Endodermal cell (in vitro differentiated cells): ENCODE data around the gene CD300LF. TPM values are rescaled to one million over a fixed set of nuclear protein-coding genes. Genes with fewer than 3 reads are reported as not detected.

ENCODE experiments used
- DNase-seq: peaks from one replicate; pipeline ENCODE4 v3.0.0-alpha.2; 2017
- H3K27ac ChIP-seq: 2 replicates; pipeline ENCODE4 v1.5.1; 2013; ENCODE audit warnings: mild to moderate bottlenecking, low read depth, low read length, moderate library complexity
- H3K27me3 ChIP-seq: 2 replicates; pipeline ENCODE4 v1.6.1; 2013; ENCODE audit warnings: mild to moderate bottlenecking, low read length, moderate library complexity; ENCODE audit not compliant: insufficient read depth, control insufficient read depth, poor library complexity, severe bottlenecking
- H3K36me3 ChIP-seq: 2 replicates; pipeline ENCODE4 v1.7.0; 2013; ENCODE audit warnings: mild to moderate bottlenecking, low read length, moderate library complexity; ENCODE audit not compliant: control insufficient read depth, insufficient read depth
- H3K4me1 ChIP-seq: one replicate; pipeline ENCODE4 v1.7.0; 2013; ENCODE audit warnings: low read length; ENCODE audit not compliant: control insufficient read depth, insufficient read depth
- H3K4me3 ChIP-seq: 2 replicates; pipeline ENCODE4 v1.5.1; 2013; ENCODE audit warnings: mild to moderate bottlenecking, low read length, moderate library complexity
- H3K9ac ChIP-seq: 2 replicates; pipeline ENCODE4 v1.6.1; 2013; ENCODE audit warnings: mild to moderate bottlenecking, low read length, moderate library complexity; ENCODE audit not compliant: poor library complexity, severe bottlenecking; ENCODE audit errors: extremely low read depth
- H3K9me3 ChIP-seq: 2 replicates; pipeline ENCODE4 v1.6.1; 2013; ENCODE audit warnings: mild to moderate bottlenecking, low read length, moderate library complexity; ENCODE audit not compliant: control insufficient read depth
- H3K27ac Mint-ChIP-seq: 2 replicates; pipeline ENCODE4 v1.8.0; 2020; ENCODE audit warnings: mixed read lengths
- H3K27me3 Mint-ChIP-seq: 2 replicates; pipeline ENCODE4 v1.8.0; 2021; ENCODE audit warnings: mild to moderate bottlenecking, mixed read lengths; ENCODE audit not compliant: insufficient read depth
- H3K36me3 Mint-ChIP-seq: 2 replicates; pipeline ENCODE4 v1.8.0; 2020; ENCODE audit warnings: low read depth, mixed read lengths
- H3K4me1 Mint-ChIP-seq: 2 replicates; pipeline ENCODE4 v1.8.0; 2020; ENCODE audit warnings: mixed read lengths
- H3K4me3 Mint-ChIP-seq: 2 replicates; pipeline ENCODE4 v1.8.0; 2020; ENCODE audit warnings: mild to moderate bottlenecking, moderate library complexity, mixed read lengths
- H3K9me3 Mint-ChIP-seq: 2 replicates; pipeline ENCODE4 v1.8.0; 2020; ENCODE audit warnings: mild to moderate bottlenecking, mixed read lengths
- WGBS, 2 experiments: methylation state at CpG; one replicate each; pipeline versions ENCODE4 v1.1.5 to v1.1.7; 2013; ENCODE audit warnings: missing lambda C conversion rate in 2 of 2, mixed read lengths in 1 of 2; ENCODE audit not compliant: insufficient coverage in 1 of 2, insufficient read length in 1 of 2; 5-methylcytosine and 5-hydroxymethylcytosine counted together
- total RNA-seq, 2 donors: library from RNA; stranded (reverse); fragmentation: NEBNext Ultra II Directional in 1 of 2; extraction: Animal tissue kit (Norgen Biotek cat#: 25700) in 1 of 2; gene quantifications; 2 replicates in 1 of 2; 3 replicates in 1 of 2; pipeline ENCODE4 v1.2.1, GENCODE V29; 2021
- TF ChIP-seq, protein P1 (sequence below): fragments of 200-600 bp; sonication (generic); conservative IDR thresholded peaks from 2 replicates; pipeline ENCODE4 v1.5.0; 2021; ENCODE audit warnings: antibody characterized with exemption, mild to moderate bottlenecking

Gene CD300LF
- total RNA-seq, 2 donors from 2014 or later: not detected

DNA sequence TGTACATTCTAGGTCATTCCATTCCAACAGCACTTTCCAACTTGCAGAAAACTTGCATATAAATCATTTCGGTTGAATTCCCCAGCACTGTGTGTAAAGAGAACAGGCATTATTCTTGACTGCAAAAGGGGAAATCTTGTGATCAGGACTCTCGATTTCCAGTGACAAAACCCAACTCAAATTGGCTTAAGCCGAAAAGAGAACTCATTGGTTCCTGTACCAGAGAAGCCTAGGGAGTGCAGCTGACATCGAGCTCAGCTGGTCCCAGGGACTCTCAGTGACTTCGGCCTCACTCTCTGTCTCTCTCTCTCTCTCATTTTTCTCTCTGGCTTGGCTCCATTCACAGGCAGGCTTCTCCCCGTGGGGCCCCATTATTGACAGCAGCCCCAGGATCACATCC, 30.7 kb downstream of the CD300LF start:
- WGBS, 2 experiments: 86 to 94% methylated on average over 4 to 6 of the region's 6 CpGs
- Histone ChIP-seq H3K4me1 (no peaks in the 10 kb centered on the region), H3K27me3 (peaks cover 22% of the 10 kb centered on the region), H3K36me3 (no peaks in the 10 kb centered on the region), H3K9ac (no peak overlapping the region), H3K4me3 (no peak overlapping the region), H3K9me3 (no peaks in the 10 kb centered on the region), H3K27ac (no peak overlapping the region)
- TF ChIP-seq, protein P1, sequence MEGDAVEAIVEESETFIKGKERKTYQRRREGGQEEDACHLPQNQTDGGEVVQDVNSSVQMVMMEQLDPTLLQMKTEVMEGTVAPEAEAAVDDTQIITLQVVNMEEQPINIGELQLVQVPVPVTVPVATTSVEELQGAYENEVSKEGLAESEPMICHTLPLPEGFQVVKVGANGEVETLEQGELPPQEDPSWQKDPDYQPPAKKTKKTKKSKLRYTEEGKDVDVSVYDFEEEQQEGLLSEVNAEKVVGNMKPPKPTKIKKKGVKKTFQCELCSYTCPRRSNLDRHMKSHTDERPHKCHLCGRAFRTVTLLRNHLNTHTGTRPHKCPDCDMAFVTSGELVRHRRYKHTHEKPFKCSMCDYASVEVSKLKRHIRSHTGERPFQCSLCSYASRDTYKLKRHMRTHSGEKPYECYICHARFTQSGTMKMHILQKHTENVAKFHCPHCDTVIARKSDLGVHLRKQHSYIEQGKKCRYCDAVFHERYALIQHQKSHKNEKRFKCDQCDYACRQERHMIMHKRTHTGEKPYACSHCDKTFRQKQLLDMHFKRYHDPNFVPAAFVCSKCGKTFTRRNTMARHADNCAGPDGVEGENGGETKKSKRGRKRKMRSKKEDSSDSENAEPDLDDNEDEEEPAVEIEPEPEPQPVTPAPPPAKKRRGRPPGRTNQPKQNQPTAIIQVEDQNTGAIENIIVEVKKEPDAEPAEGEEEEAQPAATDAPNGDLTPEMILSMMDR: no peak
- Mint-ChIP-seq H3K27me3 (peaks cover 11% of the 10 kb centered on the region), H3K36me3 (no peaks in the 10 kb centered on the region), H3K9me3 (no peaks in the 10 kb centered on the region), H3K4me1 (peaks cover 15% of the 10 kb centered on the region), H3K4me3 (no peak overlapping the region), H3K27ac (no peak overlapping the region)
- DNase-seq: no peak

DNA sequence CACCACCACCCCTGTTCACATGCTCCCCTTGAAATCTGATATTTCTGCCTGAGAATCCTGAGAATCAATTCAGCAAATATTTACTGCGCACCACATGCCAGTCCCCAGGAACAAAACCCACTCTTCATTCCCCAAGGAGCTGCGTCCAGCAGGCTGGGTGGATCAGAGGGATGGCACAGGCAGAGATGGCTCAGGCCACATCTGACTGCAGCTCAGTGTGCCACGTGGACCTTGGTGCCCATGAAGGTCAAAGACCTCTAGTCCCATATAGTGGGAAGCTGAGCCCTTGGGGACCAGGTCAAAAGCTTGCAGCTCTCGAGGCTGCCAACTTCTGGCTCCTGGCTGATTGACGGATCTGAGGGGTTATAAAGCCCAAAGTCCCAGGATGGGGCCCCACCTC, 31.8 kb downstream of the CD300LF start:
- H3K27ac ChIP-seq: no peak overlapping the region
- TF ChIP-seq, protein P1: no peak
- Mint-ChIP-seq H3K27ac (no peak overlapping the region), H3K36me3 (no peaks in the 10 kb centered on the region), H3K4me3 (no peak overlapping the region), H3K9me3 (no peaks in the 10 kb centered on the region), H3K27me3 (peaks cover 12% of the 10 kb centered on the region), H3K4me1 (peaks cover 15% of the 10 kb centered on the region)
- no peaks in the 10 kb centered on the region for H3K9me3 ChIP-seq
- no peaks in the 10 kb centered on the region for H3K4me1 ChIP-seq
- no peak overlapping the region for H3K4me3 ChIP-seq
- H3K9ac ChIP-seq: no peak overlapping the region
- no peaks in the 10 kb centered on the region for H3K36me3 ChIP-seq
- 75 to 80% methylated on average over 5 of the region's 5 CpGs for WGBS, 2 experiments
- no peak for DNase-seq
- peaks cover 28% of the 10 kb centered on the region for H3K27me3 ChIP-seq

DNA sequence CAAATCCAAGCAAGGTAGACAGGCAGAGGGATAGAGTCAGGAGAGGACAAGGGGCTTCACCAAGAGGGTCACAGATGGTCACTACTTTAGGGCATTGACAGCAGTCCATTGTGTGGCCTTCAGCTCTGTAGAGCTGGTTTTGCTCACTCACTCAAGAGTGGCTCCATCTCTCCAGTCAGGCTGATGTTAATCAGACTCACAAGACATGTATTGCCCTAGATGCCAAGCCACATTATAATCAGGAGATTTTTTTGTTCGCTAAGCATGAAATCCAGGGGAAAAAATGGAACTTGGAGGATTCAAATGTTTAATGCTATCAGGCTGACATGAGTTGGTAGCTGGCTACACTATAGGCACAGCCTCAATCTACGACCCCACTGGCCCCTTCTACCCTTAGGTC, 32.5 kb downstream of the CD300LF start:
- Histone ChIP-seq H3K27me3 (peaks cover 35% of the 10 kb centered on the region), H3K4me3 (no peak overlapping the region), H3K36me3 (no peaks in the 10 kb centered on the region), H3K9me3 (no peaks in the 10 kb centered on the region), H3K4me1 (no peaks in the 10 kb centered on the region), H3K9ac (no peak overlapping the region), H3K27ac (no peak overlapping the region)
- Mint-ChIP-seq H3K9me3 (no peaks in the 10 kb centered on the region), H3K4me3 (no peak overlapping the region), H3K27ac (no peak overlapping the region), H3K36me3 (no peaks in the 10 kb centered on the region), H3K4me1 (peaks cover 15% of the 10 kb centered on the region), H3K27me3 (peaks cover 17% of the 10 kb centered on the region)
- TF ChIP-seq, protein P1: no peak
- no peak for DNase-seq
- 78 to 83% methylated on average over 1 to 2 of the region's 2 CpGs for WGBS, 2 experiments
